Amniotic epithelial cell (primary cell): ENCODE results near the gene KMT2A.
"Not testable (repeated sequence)": the region's sequence is repeated elsewhere in the genome, so short reads cannot be mapped to it uniquely, and the experiment has no call there.

Experiments
- DNase-seq: peaks from one replicate; pipeline ENCODE4 v3.0.0-alpha.2; 2010; ENCODE audit warnings: low read depth

KMT2A gene

GRCh38 chr11:118435893-118436624 is at the start of gene KMT2A:
Gene KMT2A (plus strand): TSS chr11:118436492. CDS start chr11:118436513, 21 bp downstream.
- peak; percentile 96 for DNase-seq

GRCh38 chr11:118396097-118396501 is 40.2 kb upstream of the KMT2A start:
- no peak for DNase-seq

- no peak for DNase-seq
Observed at GRCh38 chr11:118397448-118397847, 38.8 kb upstream of the KMT2A start.

GRCh38 chr11:118398791-118399559 is 37.3 kb upstream of the KMT2A start:
- peak; percentile 52 for DNase-seq

GRCh38 chr11:118401151-118401879 is 35.0 kb upstream of the KMT2A start, which contains the start of gene ATP5MG:
Gene ATP5MG (plus strand): TSS chr11:118401606. CDS start chr11:118401666, 60 bp downstream.
- peak; percentile 81 for DNase-seq

- peak; percentile 99 for DNase-seq
Observed at GRCh38 chr11:118401880-118402590, 34.3 kb upstream of the KMT2A start.

GRCh38 chr11:118402594-118402993 is 33.7 kb upstream of the KMT2A start:
- not testable (repeated sequence) for DNase-seq

GRCh38 chr11:118406599-118407166 is 29.6 kb upstream of the KMT2A start:
- no peak for DNase-seq

GRCh38 chr11:118410055-118410745 is 26.1 kb upstream of the KMT2A start:
- DNase-seq: no peak

GRCh38 chr11:118411530-118411929 is 24.8 kb upstream of the KMT2A start:
- no peak for DNase-seq

- DNase-seq: no peak
Observed at GRCh38 chr11:118412921-118413320, 23.4 kb upstream of the KMT2A start.

GRCh38 chr11:118415062-118415738 is 21.1 kb upstream of the KMT2A start:
- no peak for DNase-seq

GRCh38 chr11:118415739-118416068 is 20.6 kb upstream of the KMT2A start:
- peak; percentile 99 for DNase-seq

GRCh38 chr11:118416900-118417299 is 19.4 kb upstream of the KMT2A start:
- not testable (repeated sequence) for DNase-seq

GRCh38 chr11:118417801-118418200 is 18.5 kb upstream of the KMT2A start:
- DNase-seq: no peak

- DNase-seq: no peak
Observed at GRCh38 chr11:118418766-118419165, 17.5 kb upstream of the KMT2A start.

GRCh38 chr11:118427707-118428106 is 8.6 kb upstream of the KMT2A start:
- no peak for DNase-seq

- DNase-seq: no peak
Observed at GRCh38 chr11:118430956-118431355, 5.3 kb upstream of the KMT2A start.

GRCh38 chr11:118434123-118434552 is 2.2 kb upstream of the KMT2A start:
- DNase-seq: peak; percentile 36

- DNase-seq: peak; percentile 41
Observed at GRCh38 chr11:118434553-118435289, 1.6 kb upstream of the KMT2A start.
